HG02943 (cell line): ENCODE data around the gene RNF166.

Experiments used
- ATAC-seq: cut with Tn5 transposase; IDR thresholded peaks from one replicate; pipeline ENCODE4 v1.9.1; 2021; ENCODE audit warnings: mild to moderate bottlenecking, low read depth, moderate library complexity; ENCODE audit not compliant: unreplicated experiment

RNF166 gene

GRCh38 chr16:88739977-88740726 is 33.9 kb upstream of the RNF166 start:
- ATAC-seq: no peak

GRCh38 chr16:88739139-88739976 is 33.1 kb upstream of the RNF166 start:
- ATAC-seq: no peak

GRCh38 chr16:88738151-88739084 is 32.2 kb upstream of the RNF166 start:
- no peak for ATAC-seq

- ATAC-seq: no peak
Measured at GRCh38 chr16:88737298-88738150, 31.3 kb upstream of the RNF166 start.

- ATAC-seq: no peak
Measured at GRCh38 chr16:88736496-88736895, 30.3 kb upstream of the RNF166 start.

GRCh38 chr16:88736088-88736487 is 29.9 kb upstream of the RNF166 start:
- no peak for ATAC-seq

GRCh38 chr16:88735616-88736015 is 29.4 kb upstream of the RNF166 start:
- ATAC-seq: no peak

GRCh38 chr16:88735121-88735520 is 28.9 kb upstream of the RNF166 start:
- no peak for ATAC-seq

GRCh38 chr16:88734361-88734728 is 28.1 kb upstream of the RNF166 start:
- ATAC-seq: no peak

GRCh38 chr16:88733630-88734360 is 27.6 kb upstream of the RNF166 start:
- no peak for ATAC-seq

- no peak for ATAC-seq
Measured at GRCh38 chr16:88732961-88733294, 26.7 kb upstream of the RNF166 start.

GRCh38 chr16:88732172-88732960 is 26.2 kb upstream of the RNF166 start:
- no peak for ATAC-seq

- ATAC-seq: no peak
Measured at GRCh38 chr16:88731699-88732098, 25.5 kb upstream of the RNF166 start.

- no peak for ATAC-seq
Measured at GRCh38 chr16:88730632-88731607, 24.7 kb upstream of the RNF166 start.

GRCh38 chr16:88727871-88728270 is 21.7 kb upstream of the RNF166 start:
- ATAC-seq: no peak

- no peak for ATAC-seq
Measured at GRCh38 chr16:88726981-88727380, 20.8 kb upstream of the RNF166 start.

GRCh38 chr16:88726408-88726749 is 20.2 kb upstream of the RNF166 start:
- no peak for ATAC-seq
